ES-I3 (cell line): ENCODE data around the gene FAM174C.

Experiments used
- H3K36me3 ChIP-seq: 2 replicates; pipeline ENCODE4 v1.6.1; 2013; ENCODE audit warnings: mild to moderate bottlenecking, low read length, control low read depth, moderate library complexity; ENCODE audit not compliant: insufficient read depth
- H3K4me1 ChIP-seq: 2 replicates; pipeline ENCODE4 v1.6.1; 2013; ENCODE audit warnings: mild to moderate bottlenecking, control low read depth, low read length; ENCODE audit not compliant: insufficient read depth
- H3K9ac ChIP-seq: 2 replicates; pipeline ENCODE4 v1.6.1; 2013; ENCODE audit warnings: low read depth, mild to moderate bottlenecking, low read length, moderate library complexity
- H3K9me3 ChIP-seq: 2 replicates; pipeline ENCODE4 v1.6.1; 2013; ENCODE audit warnings: mild to moderate bottlenecking, low read length, moderate library complexity; ENCODE audit not compliant: control insufficient read depth, insufficient read depth

Gene FAM174C

DNA sequence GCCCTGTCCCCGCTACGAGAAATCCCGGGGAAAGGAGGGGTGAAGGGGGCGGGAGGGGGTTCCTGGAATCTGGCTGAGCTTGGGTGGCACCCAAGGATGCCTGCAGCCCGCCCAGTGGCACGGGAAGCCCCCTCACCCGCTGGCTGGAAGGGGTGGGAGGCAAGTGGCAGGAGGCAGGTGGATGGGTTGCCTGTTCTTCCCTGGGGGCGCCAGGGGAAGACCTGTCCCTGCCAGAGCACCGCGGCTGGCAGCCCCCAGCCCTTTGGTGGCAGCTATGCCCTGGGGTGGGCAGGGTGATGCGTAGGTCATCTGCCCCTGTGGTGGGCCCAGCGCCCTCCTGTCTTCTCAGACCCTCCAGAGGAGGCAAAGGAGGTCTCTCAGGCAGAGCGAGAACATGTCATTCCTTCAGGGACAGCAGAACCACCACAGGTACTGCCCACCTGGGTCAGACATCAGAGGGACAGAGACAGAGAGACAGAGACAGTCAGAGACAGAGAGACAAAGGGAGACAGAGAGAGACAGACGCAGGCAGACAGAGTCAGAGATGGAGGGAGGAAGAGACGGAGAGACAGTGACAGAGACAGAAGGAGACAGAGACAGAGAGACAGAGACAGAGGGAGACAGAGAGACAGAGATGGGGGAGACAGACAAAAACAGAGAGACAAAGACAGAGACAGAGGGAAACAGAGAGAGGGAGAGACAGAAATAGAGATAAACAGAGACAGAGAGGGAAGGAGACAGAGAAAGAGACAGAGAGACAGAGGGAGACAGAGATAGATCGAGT, 47.1 kb downstream of the FAM174C start:
- Histone ChIP-seq H3K9me3 (no peaks in the 10 kb centered on the region), H3K9ac (no peak overlapping the region), H3K4me1 (no peaks in the 10 kb centered on the region), H3K36me3 (no peaks in the 10 kb centered on the region)

- Histone ChIP-seq H3K9ac (peak overlapping the region; percentile 62; the same call in 1 of the 2 replicates), H3K9me3 (no peaks in the 10 kb centered on the region), H3K4me1 (no peaks in the 10 kb centered on the region), H3K36me3 (no peaks in the 10 kb centered on the region)
These were observed 49.0 kb downstream of the FAM174C start for GRCh38 chr19:1324249-1324805.

GRCh38 chr19:1324806-1325567, 49.7 kb downstream of the FAM174C start:
- H3K9ac ChIP-seq: peak overlapping the region; percentile 62
- H3K9me3 ChIP-seq: no peaks in the 10 kb centered on the region
- H3K36me3 ChIP-seq: no peaks in the 10 kb centered on the region
- no peaks in the 10 kb centered on the region for H3K4me1 ChIP-seq

DNA sequence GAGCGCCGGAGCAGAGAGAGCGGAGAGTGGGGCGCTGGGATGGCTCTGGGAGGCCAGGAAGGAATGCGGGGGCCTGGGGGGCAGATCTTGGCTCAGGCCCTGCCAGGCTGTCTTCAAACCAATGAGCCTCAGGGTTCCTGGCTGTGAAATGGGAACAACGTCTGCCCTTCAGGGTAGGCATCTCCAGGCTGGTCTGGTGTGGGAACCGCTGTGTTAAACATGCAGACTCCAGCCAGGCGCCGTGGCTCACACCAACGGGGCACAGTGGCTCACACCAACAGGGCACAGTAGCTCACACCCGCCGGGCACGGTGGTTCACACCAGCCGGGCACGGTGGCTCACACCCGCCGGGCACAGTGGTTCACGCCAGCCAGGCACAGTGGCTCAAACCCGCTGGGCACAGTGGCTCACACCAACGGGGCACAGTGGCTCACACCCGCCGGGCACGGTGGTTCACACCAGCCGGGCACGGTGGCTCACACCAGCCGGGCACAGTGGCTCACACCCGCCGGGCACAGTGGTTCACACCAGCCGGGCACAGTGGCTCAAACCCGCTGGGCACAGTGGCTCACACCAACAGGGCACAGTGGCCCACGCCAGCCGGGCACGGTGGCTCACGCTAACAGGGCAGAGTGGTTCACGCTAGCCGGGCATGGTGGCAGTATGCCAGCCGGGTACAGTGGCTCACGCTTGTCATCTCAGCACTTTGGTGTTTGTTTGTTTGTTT, 50.4 kb downstream of the FAM174C start:
- H3K36me3 ChIP-seq: no peaks in the 10 kb centered on the region
- peak overlapping the region; percentile 62; the same call in 1 of the 2 replicates for H3K9ac ChIP-seq
- H3K4me1 ChIP-seq: no peaks in the 10 kb centered on the region
- H3K9me3 ChIP-seq: no peaks in the 10 kb centered on the region

- H3K9ac ChIP-seq: no peak overlapping the region
- no peaks in the 10 kb centered on the region; the same call in 1 of the 2 replicates for H3K4me1 ChIP-seq
- no peaks in the 10 kb centered on the region for H3K36me3 ChIP-seq
- H3K9me3 ChIP-seq: no peaks in the 10 kb centered on the region
These were observed 51.8 kb downstream of the FAM174C start for GRCh38 chr19:1327125-1327524.
